BLaER1 (cell line): ENCODE measurements around the gene FAM32A.
A peak's percentile ranks its signal among the peaks of the same experiment; 100 is the strongest.

Source experiments
- H3K27ac ChIP-seq: shearing (Covaris generic); formaldehyde crosslinking; 2 replicates; pipeline ENCODE4 v1.8.1; 2022
- H3K27me3 ChIP-seq: shearing (Covaris generic); formaldehyde crosslinking; 2 replicates; pipeline ENCODE4 v1.8.1; 2022
- H3K36me3 ChIP-seq: shearing (Covaris generic); formaldehyde crosslinking; 2 replicates; pipeline ENCODE4 v1.8.1; 2022
- H3K4me1 ChIP-seq: shearing (Covaris generic); formaldehyde crosslinking; 2 replicates; pipeline ENCODE4 v1.8.1; 2022
- H3K4me2 ChIP-seq: shearing (Covaris generic); formaldehyde crosslinking; 2 replicates; pipeline ENCODE4 v1.8.1; 2022
- H3K4me3 ChIP-seq: shearing (Covaris generic); formaldehyde crosslinking; 2 replicates; pipeline ENCODE4 v1.8.1; 2022
- H3K9ac ChIP-seq: shearing (Covaris generic); formaldehyde crosslinking; 2 replicates; pipeline ENCODE4 v1.8.1; 2022
- H3K9me3 ChIP-seq: shearing (Covaris generic); formaldehyde crosslinking; 2 replicates; pipeline ENCODE4 v1.8.1; 2022
- H4K20me1 ChIP-seq: shearing (Covaris generic); formaldehyde crosslinking; 2 replicates; pipeline ENCODE4 v1.8.1; 2022
- Cebpa-rat ChIP-seq: shearing (Covaris generic); IDR thresholded peaks from 2 replicates; pipeline ENCODE4 v1.8.1; 2022

FAM32A gene

GRCh38 chr19:16218851-16219250 lies 33.6 kb downstream of the FAM32A start:
- Histone ChIP-seq H4K20me1 (peaks cover 15% of the 10 kb centered on the region), H3K9me3 (peaks cover 57% of the 10 kb centered on the region), H3K27me3 (no peaks in the 10 kb centered on the region), H3K4me3 (no peak overlapping the region), H3K4me2 (no peak overlapping the region), H3K4me1 (peaks cover 13% of the 10 kb centered on the region), H3K9ac (no peak overlapping the region), H3K36me3 (peaks cover 98% of the 10 kb centered on the region), H3K27ac (no peak overlapping the region)
- TF ChIP-seq Cebpa-rat, result no peak

GRCh38 chr19:16222806-16223205 lies 37.6 kb downstream of the FAM32A start:
- H3K36me3 ChIP-seq, result peaks cover 100% of the 10 kb centered on the region
- peaks cover 49% of the 10 kb centered on the region for H3K9me3 ChIP-seq
- H3K4me3 ChIP-seq, result no peak overlapping the region
- no peak for TF ChIP-seq Cebpa-rat
- no peaks in the 10 kb centered on the region for H3K27me3 ChIP-seq
- no peak overlapping the region for H3K9ac ChIP-seq
- peaks cover 42% of the 10 kb centered on the region for H4K20me1 ChIP-seq
- H3K4me1 ChIP-seq, result peaks cover 27% of the 10 kb centered on the region
- H3K27ac ChIP-seq, result no peak overlapping the region
- 0 out of 2 replicates have a peak overlapping the region, but pooled peaks have one; percentile 77 for H3K4me2 ChIP-seq

GRCh38 chr19:16223746-16224145 lies 38.5 kb downstream of the FAM32A start:
- H3K27me3 ChIP-seq, result no peaks in the 10 kb centered on the region
- peak overlapping the region; percentile 47 for H3K9ac ChIP-seq
- no peak overlapping the region for H3K4me3 ChIP-seq
- H3K36me3 ChIP-seq, result peaks cover 100% of the 10 kb centered on the region
- peaks cover 40% of the 10 kb centered on the region for H3K9me3 ChIP-seq
- peak overlapping the region; percentile 77 for H3K4me2 ChIP-seq
- no peak for TF ChIP-seq Cebpa-rat
- peak overlapping the region; percentile 37; the same call in 1 of the 2 replicates for H3K27ac ChIP-seq
- peaks cover 27% of the 10 kb centered on the region for H3K4me1 ChIP-seq
- H4K20me1 ChIP-seq, result peaks cover 42% of the 10 kb centered on the region

GRCh38 chr19:16224293-16225045 lies 39.3 kb downstream of the FAM32A start:
- H3K36me3 ChIP-seq, result peaks cover 100% of the 10 kb centered on the region
- H3K27ac ChIP-seq, result peak overlapping the region; percentile 37
- peaks cover 33% of the 10 kb centered on the region for H3K9me3 ChIP-seq
- no peaks in the 10 kb centered on the region for H3K27me3 ChIP-seq
- TF ChIP-seq Cebpa-rat, result no peak
- peak overlapping the region; percentile 77 for H3K4me2 ChIP-seq
- H4K20me1 ChIP-seq, result peaks cover 42% of the 10 kb centered on the region
- H3K4me3 ChIP-seq, result no peak overlapping the region
- H3K9ac ChIP-seq, result peak overlapping the region; percentile 47
- peaks cover 27% of the 10 kb centered on the region for H3K4me1 ChIP-seq

GRCh38 chr19:16225279-16226183 lies 40.3 kb downstream of the FAM32A start:
- TF ChIP-seq Cebpa-rat, result no peak
- Histone ChIP-seq H3K4me3 (no peak overlapping the region), H3K27ac (no peak overlapping the region; the same call in 1 of the 2 replicates), H3K36me3 (peaks cover 100% of the 10 kb centered on the region), H3K9me3 (peaks cover 22% of the 10 kb centered on the region), H3K9ac (no peak overlapping the region), H3K27me3 (no peaks in the 10 kb centered on the region), H3K4me1 (peaks cover 27% of the 10 kb centered on the region), H4K20me1 (peaks cover 42% of the 10 kb centered on the region), H3K4me2 (0 out of 2 replicates have a peak overlapping the region, but pooled peaks have one; percentile 77)

GRCh38 chr19:16226184-16226591 lies 41.0 kb downstream of the FAM32A start:
- Histone ChIP-seq H3K9me3 (peaks cover 16% of the 10 kb centered on the region), H3K27me3 (no peaks in the 10 kb centered on the region), H3K4me3 (no peak overlapping the region), H3K4me1 (peaks cover 27% of the 10 kb centered on the region), H3K36me3 (peaks cover 98% of the 10 kb centered on the region), H3K9ac (no peak overlapping the region), H3K27ac (no peak overlapping the region), H3K4me2 (no peak overlapping the region), H4K20me1 (peaks cover 42% of the 10 kb centered on the region)
- no peak for TF ChIP-seq Cebpa-rat

GRCh38 chr19:16226878-16227836 lies 41.9 kb downstream of the FAM32A start:
- no peak overlapping the region for H3K9ac ChIP-seq
- peaks cover 98% of the 10 kb centered on the region for H3K36me3 ChIP-seq
- H3K9me3 ChIP-seq, result peaks cover 6% of the 10 kb centered on the region
- no peak overlapping the region for H3K4me3 ChIP-seq
- peaks cover 27% of the 10 kb centered on the region for H3K4me1 ChIP-seq
- H3K4me2 ChIP-seq, result no peak overlapping the region
- peaks cover 42% of the 10 kb centered on the region for H4K20me1 ChIP-seq
- TF ChIP-seq Cebpa-rat, result no peak
- 0 out of 2 replicates have a peak overlapping the region, but pooled peaks have one; percentile 26 for H3K27ac ChIP-seq
- no peaks in the 10 kb centered on the region for H3K27me3 ChIP-seq

- no peak for TF ChIP-seq Cebpa-rat
- Histone ChIP-seq H3K9ac (no peak overlapping the region), H3K4me1 (peaks cover 28% of the 10 kb centered on the region), H3K9me3 (no peaks in the 10 kb centered on the region), H3K27ac (no peak overlapping the region), H3K36me3 (peaks cover 98% of the 10 kb centered on the region), H4K20me1 (peaks cover 42% of the 10 kb centered on the region), H3K27me3 (no peaks in the 10 kb centered on the region), H3K4me3 (no peak overlapping the region), H3K4me2 (no peak overlapping the region)
Observed at GRCh38 chr19:16227837-16228636, 42.8 kb downstream of the FAM32A start.
